Ovary (tissue), 9 donors: Measurements from ENCODE around the gene POLE4. TPM values are rescaled to one million over a fixed set of nuclear protein-coding genes. Genes with fewer than 3 reads are reported as not detected.

Source experiments
- DNase-seq, 5 donors: peaks; one replicate each; pipeline ENCODE4 v3.0.0-alpha.2; 2019 to 2020
- H3K27ac ChIP-seq, 2 donors: fragments of 200-600 bp; one replicate each; pipeline versions ENCODE4 v1.5.1 to v1.8.0; 2019 to 2022
- H3K27me3 ChIP-seq: fragments of 200-600 bp; one replicate; pipeline ENCODE4 v1.8.0; 2022
- H3K36me3 ChIP-seq: fragments of 200-600 bp; sonication (generic); one replicate; pipeline ENCODE4 v1.5.1; 2019
- H3K4me1 ChIP-seq: one replicate; pipeline ENCODE4 v1.8.1; 2013; ENCODE audit warnings: mild to moderate bottlenecking, moderate library complexity; ENCODE audit not compliant: insufficient read depth
- H3K4me3 ChIP-seq: fragments of 200-600 bp; sonication (generic); one replicate; pipeline ENCODE4 v1.5.1; 2017
- H3K9me3 ChIP-seq, 2 donors: fragments of 200-600 bp in 1 of 2; sonication (generic) in 1 of 2; one replicate each; pipeline versions ENCODE4 v1.5.1 to v1.8.1; 2013 to 2019; ENCODE audit warnings: mild to moderate bottlenecking in 1 of 2, moderate library complexity in 1 of 2
- CTCF ChIP-seq, 3 donors: fragments of 450-650 bp in 2 of 3; fragments of 200-600 bp in 1 of 3; IDR thresholded peaks; one replicate each; pipeline versions ENCODE4 v1.5.1 to v1.8.0; 2016 to 2022; ENCODE audit warnings: antibody characterized with exemption in 3 of 3, mild to moderate bottlenecking in 1 of 3
- EP300 ChIP-seq: sonication (generic); formaldehyde crosslinking; IDR thresholded peaks from one replicate; pipeline ENCODE4 v1.6.1; 2017; ENCODE audit warnings: antibody characterized with exemption
- POLR2A ChIP-seq: fragments of 450-650 bp; IDR thresholded peaks from one replicate; pipeline ENCODE4 v1.6.1; 2017; ENCODE audit warnings: antibody characterized with exemption, mild to moderate bottlenecking, moderate library complexity
- WGBS, 3 donors: extraction: QIAGEN DNeasy Blood & Tissue Kit in 1 of 3; methylation state at CpG; one replicate each; pipeline versions ENCODE4 v1.1.5 to v1.1.7; 2013 to 2017; 5-methylcytosine and 5-hydroxymethylcytosine counted together
- intact Hi-C, 4 donors: fragments of 100-400 bp; cut with DNase I; formaldehyde crosslinking; loops; one replicate each; pipeline versions ENCODE4 v1.11.0 to v1.15.1; 2022 to 2023
- polyA plus RNA-seq, 2 donors: library from polyadenylated mRNA; stranded (reverse); fragments of 200-250 nt in 1 of 2; fragments of 350-450 nt in 1 of 2; fragmentation: Illumina TruSeq in 1 of 2; extraction: RNeasy Lipid Tissue Mini Kit (QIAGEN cat#74804) in 1 of 2; gene quantifications; one replicate each; pipeline ENCODE4 v1.2.3, GENCODE V29; 2013 to 2014
- total RNA-seq, 7 donors: library from RNA; depleted of rRNA in 2 of 7; stranded (reverse); fragments of >200 nt in 2 of 7; fragmentation: NEBNext Ultra II Directional in 3 of 7; extraction: Animal tissue kit (Norgen Biotek cat#: 25700) in 3 of 7; gene quantifications; one replicate each; pipeline versions ENCODE4 v1.1.0 to v1.2.4, GENCODE V29; 2016 to 2023
- donor health status: DM: no; HTN: no; CAD: no; lungs with moderate emphysema.
- donor health status: DM: no; HTN: no; CAD: no.
- donor health status: Bipolar disorder and iron deficiency.
- donor health status: DM: yes; HTN: yes; CAD: no.
- donor health status: DM: no; HTN: no; CAD: no.
- donor health status: DM: yes; HTN: yes; CAD: no.

POLE4 gene
- total and polyA plus RNA-seq, 9 donors = 30.3 to 77.1 (median 47.5) TPM

DNA sequence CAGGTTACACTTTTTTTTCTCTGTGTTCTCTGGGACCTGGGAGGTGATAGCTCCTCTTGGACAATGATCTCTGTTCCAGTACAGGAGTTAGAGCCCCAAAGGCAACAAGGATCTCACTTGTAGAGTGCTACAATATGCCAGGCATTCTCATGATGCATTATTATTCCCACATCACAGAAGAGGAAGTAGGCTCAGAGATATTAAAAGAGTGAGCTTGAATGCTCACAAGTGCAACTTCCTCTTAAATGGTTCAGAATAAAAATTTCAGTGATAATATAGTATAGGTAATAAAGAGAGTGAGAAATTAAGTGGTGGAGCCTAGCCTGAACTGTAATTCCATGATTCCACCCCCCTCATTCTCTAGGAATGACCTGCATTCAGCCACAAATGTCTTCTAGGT is 21.4 kb downstream of the POLE4 start:
- Histone ChIP-seq H3K36me3 (no peaks in the 10 kb centered on the region), H3K4me1 (no peaks in the 10 kb centered on the region), H3K27me3 (no peaks in the 10 kb centered on the region), H3K27ac (no peak overlapping the region), H3K4me3 (no peak overlapping the region), H3K9me3 (no peaks in the 10 kb centered on the region)
- intact Hi-C loops = no loop called here
- no peak for TF ChIP-seq CTCF (IDR thresholded peaks at IDR 0.05)
- TF ChIP-seq EP300 = no peak
- TF ChIP-seq POLR2A = no peak
- DNase-seq = no peak

- Histone ChIP-seq H3K36me3 (no peaks in the 10 kb centered on the region), H3K27me3 (no peaks in the 10 kb centered on the region), H3K4me3 (no peak overlapping the region), H3K4me1 (no peaks in the 10 kb centered on the region), H3K9me3 (no peaks in the 10 kb centered on the region), H3K27ac (no peak overlapping the region)
- 81 to 87% (median 85%) methylated on average over 3 of the region's 3 CpGs for WGBS, 3 donors
- no peak for TF ChIP-seq EP300
- no peak for TF ChIP-seq POLR2A
- TF ChIP-seq CTCF (IDR thresholded peaks at IDR 0.05) = no peak
- intact Hi-C loops = no loop called here
- no peak for DNase-seq
Observed at GRCh38 chr2:74982577-74982976, 24.1 kb downstream of the POLE4 start.

DNA sequence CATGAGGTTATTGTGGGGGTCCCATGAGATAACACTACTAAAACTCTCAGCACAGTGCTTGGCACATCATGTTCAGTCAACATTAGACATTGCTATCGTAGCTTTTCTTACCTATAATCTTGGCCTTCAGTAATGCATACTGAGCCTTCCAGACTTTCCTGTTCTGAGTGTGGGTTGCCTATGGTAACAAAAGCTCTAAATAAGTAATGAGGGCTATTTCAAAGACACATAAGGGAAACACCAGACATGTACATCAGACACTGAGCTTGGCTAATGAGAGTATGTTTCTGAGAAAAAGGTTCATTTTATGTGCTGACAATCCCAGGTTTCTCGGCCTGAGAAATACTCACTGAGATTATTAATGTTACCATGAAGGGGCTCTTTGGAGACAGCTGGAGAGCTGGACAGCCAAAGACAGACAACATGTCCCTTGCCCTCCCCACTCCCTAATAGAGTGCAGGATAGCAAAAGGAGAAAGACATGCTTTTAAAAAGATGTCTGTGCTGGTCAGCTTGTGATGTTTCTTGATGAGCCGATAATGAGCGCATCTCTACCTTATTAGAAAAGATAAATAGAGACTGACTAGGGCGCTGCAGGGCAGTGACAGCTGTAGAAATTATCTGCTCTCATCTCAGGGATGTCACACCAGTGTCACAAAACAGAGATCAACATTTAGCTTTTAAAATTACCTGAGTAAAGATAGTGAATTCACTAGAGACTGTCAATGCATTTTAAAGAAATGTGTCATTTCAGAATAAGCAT is 25.4 kb downstream of the POLE4 start:
- 94 to 95% (median 94%) methylated on average over 5 of the region's 5 CpGs for WGBS, 3 donors
- DNase-seq = no peak
- Histone ChIP-seq H3K36me3 (no peaks in the 10 kb centered on the region), H3K4me1 (no peaks in the 10 kb centered on the region), H3K9me3 (no peaks in the 10 kb centered on the region), H3K4me3 (no peak overlapping the region), H3K27ac (no peak overlapping the region), H3K27me3 (no peaks in the 10 kb centered on the region)
- intact Hi-C loops = no loop called here
- TF ChIP-seq POLR2A (no peak), CTCF (IDR thresholded peaks at IDR 0.05) (no peak), EP300 (no peak)

DNA sequence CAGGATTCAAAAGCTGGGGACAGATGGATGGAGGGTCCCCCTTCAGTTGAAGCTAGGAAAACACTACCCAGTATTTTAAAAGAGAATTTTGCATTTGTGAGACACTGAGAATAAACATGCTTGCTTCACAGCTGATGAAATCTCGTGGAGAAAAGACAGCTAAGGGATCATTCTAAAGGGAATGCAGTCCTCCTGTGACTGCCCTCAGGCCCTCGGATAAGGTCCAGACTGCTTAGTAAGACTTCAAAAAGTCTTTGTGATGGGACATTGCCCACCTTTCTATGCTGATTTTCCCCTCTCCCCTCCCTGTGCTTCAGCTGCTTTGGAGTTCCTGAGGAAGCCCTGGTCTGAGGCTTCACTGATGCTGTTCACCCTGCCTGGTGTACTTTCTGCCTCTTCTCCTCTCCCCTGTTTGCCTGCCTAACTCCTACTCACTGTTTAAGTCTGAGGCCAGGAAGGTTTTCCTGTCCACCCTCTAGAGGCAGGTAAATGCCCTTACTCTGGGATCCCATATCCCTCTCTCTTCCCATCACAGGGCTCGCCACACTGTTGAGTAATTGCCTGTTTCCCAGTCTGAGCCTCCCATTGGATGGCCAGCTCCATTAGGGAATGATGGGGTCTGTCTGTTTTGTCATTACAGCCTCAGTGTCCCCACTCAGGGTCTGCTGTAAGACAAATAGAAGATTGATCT is 26.6 kb downstream of the POLE4 start:
- no peaks in the 10 kb centered on the region for H3K36me3 ChIP-seq
- H3K4me3 ChIP-seq = no peak overlapping the region
- no peak for DNase-seq
- no peaks in the 10 kb centered on the region for H3K27me3 ChIP-seq
- TF ChIP-seq CTCF (IDR thresholded peaks at IDR 0.05) (no peak), EP300 (no peak), POLR2A (no peak)
- H3K9me3 ChIP-seq = no peaks in the 10 kb centered on the region
- no peaks in the 10 kb centered on the region for H3K4me1 ChIP-seq
- 84 to 89% (median 85%) methylated on average over 3 of the region's 3 CpGs for WGBS, 3 donors
- intact Hi-C loops = no loop called here
- H3K27ac ChIP-seq = no peak overlapping the region
